CD4-positive, alpha-beta T cell treated with Interleukin-6 for 4 hours (primary cell): Measurements from ENCODE around the gene EHD3.
A peak's percentile ranks its signal among the peaks of the same experiment; 100 is the strongest.

Experiments
- DNase-seq: peaks from one replicate; pipeline ENCODE4 v3.0.0-alpha.2; 2020; ENCODE audit warnings: mixed read lengths

Gene EHD3

GRCh38 chr2:31296641-31297287 is 62.8 kb downstream of the EHD3 start:
- DNase-seq = no peak

GRCh38 chr2:31297751-31298150 is 63.8 kb downstream of the EHD3 start:
- DNase-seq = no peak

GRCh38 chr2:31299547-31299946 is 65.6 kb downstream of the EHD3 start:
- no peak for DNase-seq

- DNase-seq = no peak
Measured at GRCh38 chr2:31300309-31300708, 66.4 kb downstream of the EHD3 start.

GRCh38 chr2:31302940-31303563 is 69.1 kb downstream of the EHD3 start:
- no peak for DNase-seq

- DNase-seq = no peak
Measured at GRCh38 chr2:31304816-31305215, 70.9 kb downstream of the EHD3 start.

- DNase-seq = no peak
Measured at GRCh38 chr2:31312898-31313297, 78.9 kb downstream of the EHD3 start.

- DNase-seq = no peak
Measured at GRCh38 chr2:31314761-31315160, 80.8 kb downstream of the EHD3 start.

- DNase-seq = no peak
Measured at GRCh38 chr2:31317396-31317795, 83.4 kb downstream of the EHD3 start.

GRCh38 chr2:31318361-31319336 is 84.7 kb downstream of the EHD3 start:
- DNase-seq = peak; percentile 60
